H4 (cell line): Measurements from ENCODE around the gene PRSS37. TPM values are rescaled to one million over a fixed set of nuclear protein-coding genes. Genes with fewer than 3 reads are reported as not detected.
"Not testable (repeated sequence)": the region's sequence is repeated elsewhere in the genome, so short reads cannot be mapped to it uniquely, and the experiment has no call there.

Source experiments
- DNase-seq: peaks from one replicate; pipeline ENCODE4 v3.0.0-alpha.2; 2015; ENCODE audit warnings: low spot score
- total RNA-seq: library from RNA; depleted of rRNA; stranded (reverse); fragments of >200 nt; shearing (Covaris generic); gene quantifications from 2 replicates; pipeline ENCODE4 v1.2.3, GENCODE V29; 2014; rRNA removed

Gene PRSS37, protein sequence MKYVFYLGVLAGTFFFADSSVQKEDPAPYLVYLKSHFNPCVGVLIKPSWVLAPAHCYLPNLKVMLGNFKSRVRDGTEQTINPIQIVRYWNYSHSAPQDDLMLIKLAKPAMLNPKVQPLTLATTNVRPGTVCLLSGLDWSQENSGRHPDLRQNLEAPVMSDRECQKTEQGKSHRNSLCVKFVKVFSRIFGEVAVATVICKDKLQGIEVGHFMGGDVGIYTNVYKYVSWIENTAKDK
- not detected in 2 replicates for total RNA-seq

DNA sequence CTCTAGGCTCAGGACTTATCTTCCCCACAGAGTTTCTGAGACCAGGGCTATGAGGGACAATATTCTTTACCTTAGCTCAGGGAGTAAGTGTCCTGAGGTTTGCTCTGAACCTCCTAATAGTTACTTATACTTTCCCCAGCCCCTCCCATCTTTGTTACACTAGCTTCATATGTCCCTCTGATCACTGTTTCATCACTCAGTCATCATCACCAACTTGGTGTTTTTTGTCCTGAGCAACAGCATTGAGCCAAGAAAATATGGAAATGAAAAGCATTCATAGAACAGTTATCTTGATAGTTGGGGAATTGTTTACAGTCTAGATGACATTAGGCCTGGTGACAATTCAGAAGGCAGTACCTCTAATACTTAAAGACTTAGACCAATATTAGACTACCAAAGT is at the start of gene PRSS37:
Gene PRSS37 (minus strand): TSS at position 101 of the 400 bp plus-strand sequence. CDS start 436 bp downstream, outside the sequence.
- DNase-seq, result no peak

DNA sequence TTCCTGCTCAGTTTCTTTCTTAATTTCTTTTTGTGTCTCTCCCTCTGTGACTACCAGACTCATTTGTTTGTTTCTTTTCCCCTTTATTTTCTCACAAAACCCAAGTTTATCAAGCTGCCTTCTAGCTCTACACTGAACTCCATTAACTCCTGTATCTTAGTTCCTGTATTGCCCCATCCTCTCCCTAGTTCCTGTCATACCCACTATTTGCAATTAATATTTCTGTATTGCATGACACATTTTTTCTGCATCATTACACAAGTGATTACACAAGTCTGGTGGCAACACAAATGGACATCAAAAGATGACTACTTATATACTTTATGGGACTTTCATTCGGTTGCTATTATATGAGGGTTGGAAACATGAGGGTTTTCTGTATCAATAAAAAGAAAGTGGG is 48.0 kb upstream of the PRSS37 start:
- DNase-seq, result no peak

DNA sequence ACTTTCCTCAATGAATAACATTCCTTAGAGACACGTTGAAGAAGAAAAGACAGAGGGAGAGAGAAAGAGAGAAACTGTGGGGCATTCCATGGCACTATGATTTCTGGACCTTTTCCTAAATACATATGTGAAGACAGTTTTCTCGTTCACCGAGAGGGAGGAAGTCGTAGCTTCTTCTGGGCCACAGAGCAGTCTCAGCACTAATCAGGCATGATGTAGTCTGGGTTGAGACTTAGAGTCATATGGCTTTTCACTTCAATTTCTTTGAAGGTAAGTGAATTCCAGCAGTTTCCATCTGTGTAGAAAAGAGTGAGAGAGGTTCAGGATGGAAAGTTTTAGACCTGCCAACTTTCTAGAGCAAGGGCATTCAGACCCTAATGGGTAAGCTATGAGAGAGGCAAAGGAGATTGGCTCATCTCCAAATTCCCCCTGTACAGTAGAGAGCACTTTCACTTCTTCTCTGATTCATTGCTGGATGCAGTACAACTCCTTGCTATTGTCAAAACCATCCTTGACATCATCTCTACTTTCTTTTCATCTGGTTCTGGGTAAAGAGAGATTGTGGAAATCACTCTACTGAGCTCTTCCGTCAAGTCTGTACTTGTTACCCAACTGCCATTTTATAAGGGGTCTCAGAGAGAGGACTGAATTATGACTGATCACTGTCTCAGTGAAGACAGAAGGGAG is 43.4 kb upstream of the PRSS37 start:
- DNase-seq, result no peak

DNA sequence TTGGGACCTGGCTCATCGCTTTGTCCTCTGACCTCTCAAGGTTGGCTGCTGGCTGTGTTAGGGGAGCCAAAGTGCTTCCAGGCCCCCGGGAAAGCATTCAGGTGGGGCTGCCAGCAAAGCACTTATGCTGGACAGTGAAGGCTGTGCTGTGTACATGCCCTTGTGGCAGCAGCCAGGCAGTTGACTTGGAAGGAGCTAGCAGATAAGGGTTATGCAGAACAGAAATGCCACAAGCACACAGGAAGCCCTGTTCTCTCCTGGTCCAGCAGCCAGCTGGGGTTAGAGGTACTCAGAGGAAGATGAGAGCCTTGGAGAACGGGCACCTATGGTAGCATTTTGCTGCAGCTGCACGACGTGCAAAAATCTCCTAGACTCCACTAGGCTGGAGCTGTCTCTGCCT is 39.7 kb upstream of the PRSS37 start:
- no peak for DNase-seq

DNA sequence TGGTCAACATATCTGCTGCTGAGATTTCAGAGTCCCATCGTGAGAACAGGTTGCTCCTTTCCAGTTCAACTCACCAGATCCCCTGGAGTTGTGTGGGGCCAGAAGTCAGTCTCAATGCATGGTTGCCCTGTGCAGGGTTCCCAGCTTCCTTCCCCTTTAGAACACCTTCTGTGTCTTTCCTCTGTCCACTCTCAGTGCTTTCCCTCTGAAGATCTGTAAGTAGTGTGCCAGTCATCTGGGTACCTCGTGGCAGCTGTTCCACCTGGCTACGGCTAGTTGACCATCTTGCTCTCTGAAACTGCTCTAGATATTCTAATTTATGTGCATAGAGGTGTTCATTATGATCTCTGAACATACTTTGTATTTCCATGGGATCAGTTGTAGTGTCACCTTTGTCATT is 36.1 kb upstream of the PRSS37 start:
- DNase-seq, result no peak

DNA sequence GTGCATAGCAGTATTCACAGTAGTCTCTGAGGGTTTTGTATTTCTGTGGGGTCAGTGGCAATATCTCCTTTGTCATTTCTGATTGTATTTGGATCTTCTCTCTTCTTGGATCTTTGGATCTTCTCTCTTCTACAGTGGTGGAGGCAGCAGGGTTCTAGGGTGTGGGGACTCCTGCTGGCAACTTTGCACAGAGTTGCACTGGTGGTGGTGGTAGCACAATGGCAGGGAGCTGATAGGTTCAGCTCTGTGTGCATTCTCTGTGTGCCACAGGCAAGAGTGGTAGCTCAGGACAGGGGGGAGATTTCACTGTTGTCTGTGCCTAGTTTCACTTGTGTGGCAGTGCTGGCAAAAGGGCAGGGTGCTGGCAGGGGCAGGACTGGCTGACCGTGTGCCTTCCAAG is 35.1 kb upstream of the PRSS37 start:
- DNase-seq, result no peak

DNA sequence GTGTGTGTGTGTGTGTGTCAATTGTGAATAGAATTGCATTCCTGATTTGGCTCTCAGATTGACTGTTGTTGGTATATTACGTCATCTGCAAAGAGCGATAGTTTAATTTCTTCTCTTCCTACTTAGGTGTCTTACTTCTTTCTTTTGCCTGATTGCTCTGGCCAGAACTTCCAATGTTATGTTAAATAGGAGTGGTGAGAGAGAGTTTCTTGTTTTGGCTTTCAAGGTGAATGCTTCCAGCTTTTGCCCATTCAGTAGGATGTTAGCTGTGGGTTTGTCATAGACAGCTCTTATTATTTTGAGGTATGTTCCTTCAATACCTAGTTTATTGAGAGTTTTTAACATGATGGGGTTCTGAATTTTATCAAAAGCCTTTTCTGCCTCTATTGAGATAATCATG is 34.2 kb upstream of the PRSS37 start:
- DNase-seq, result no peak

DNA sequence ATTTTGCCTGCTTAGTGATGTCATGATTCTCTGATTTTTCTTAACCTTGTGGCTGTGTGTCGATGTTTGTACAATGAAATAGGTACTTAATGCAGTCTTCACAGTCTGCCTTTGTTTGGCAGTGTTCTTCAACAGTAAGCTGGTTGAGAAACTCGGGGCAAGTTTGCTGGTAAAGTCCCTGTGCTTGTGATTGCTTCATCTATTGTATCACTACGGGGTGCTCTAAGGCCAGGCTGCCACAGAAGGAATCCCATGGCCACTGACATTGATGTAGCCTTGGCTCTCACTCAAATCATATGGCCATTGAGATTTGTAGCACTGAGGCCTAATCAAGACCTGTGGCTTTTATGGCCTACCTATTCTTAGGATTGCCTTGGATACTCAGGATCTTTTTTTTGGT is 33.5 kb upstream of the PRSS37 start:
- no peak for DNase-seq

DNA sequence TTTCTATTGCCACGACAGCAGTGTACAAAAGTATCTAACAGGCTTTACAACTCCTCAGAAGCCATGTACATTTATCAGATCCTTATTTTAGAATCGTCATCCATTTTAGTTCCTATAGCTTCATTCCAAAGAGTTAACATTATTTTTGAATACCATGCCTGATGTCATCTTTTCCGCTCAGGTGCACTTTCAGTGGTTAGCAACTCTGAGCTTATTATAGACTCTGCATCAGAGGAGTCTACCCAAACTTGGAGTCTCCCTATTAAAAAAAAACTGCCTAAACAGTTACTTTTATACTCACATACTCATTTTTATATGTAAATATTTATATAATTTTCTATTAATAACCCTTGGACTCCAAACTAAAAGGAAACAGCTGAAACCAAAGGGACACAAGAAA is 31.6 kb upstream of the PRSS37 start:
- DNase-seq, result no peak

DNA sequence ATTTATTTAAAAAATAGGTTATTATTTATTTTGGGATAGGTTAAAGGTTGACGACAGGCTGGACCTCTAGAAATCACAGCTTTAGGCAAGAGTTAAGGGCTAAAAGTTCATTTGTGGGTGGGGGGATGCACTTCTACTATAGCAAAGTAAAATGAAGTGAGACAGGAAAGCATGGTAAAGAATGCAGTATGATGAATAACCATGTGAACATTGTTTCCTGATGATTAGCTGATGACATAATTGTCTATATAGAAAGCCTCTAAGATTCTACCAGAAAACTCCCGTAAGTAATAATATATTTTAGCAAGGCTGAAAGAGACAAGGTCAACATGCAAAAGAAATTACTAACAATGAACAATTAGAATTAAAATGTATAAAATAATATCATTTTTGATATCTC is 25.7 kb upstream of the PRSS37 start:
- DNase-seq, result no peak

DNA sequence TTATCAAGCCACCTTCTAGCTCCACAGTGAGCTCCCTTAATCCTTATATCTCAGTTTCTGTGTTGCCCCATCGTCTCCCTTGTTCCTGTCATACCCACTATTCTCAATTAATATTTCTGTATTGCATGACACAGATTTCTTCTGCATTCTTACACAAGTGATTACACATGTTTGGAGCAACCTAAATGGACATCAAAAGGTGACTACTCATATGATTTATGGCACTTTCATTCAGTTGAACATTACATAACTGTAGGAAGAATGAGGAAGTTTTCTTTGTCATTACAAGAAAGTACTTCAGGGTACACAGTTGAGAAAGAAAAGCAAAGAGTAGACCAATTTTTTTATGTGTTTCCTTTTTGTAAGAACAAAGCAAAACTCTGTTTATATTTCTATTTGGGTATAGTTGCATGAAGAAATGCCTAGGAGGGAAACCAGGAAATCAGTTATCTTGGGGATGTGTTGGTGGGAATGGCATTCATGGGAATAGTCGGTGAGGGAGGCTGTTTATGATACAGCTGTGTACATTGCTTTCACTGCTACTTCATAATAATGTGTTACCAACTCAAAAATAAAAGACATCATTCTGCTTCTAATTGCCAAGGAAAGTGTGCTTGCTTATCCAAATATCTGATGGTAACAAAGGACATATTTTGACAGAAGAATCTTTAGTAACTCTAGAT is 23.6 kb upstream of the PRSS37 start:
- no peak for DNase-seq

DNA sequence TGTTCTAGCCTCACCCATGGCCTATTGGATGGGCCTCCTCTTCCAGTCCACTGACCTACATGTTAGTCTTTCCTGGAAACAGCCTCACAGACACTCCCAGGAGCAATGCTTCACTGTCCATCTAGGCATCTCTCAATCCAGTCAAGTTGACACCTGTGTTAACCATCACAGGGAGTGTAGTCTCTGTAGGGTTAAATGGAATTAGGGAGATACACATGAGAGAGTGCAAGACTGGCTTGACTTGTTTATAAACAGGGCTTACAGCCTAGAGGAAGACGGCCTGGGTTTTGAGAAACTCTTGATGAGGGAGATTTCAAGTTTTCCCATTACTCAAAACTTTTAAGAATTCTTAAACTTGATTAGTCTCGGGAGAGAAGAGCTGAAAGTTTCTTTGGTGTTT is 18.9 kb upstream of the PRSS37 start:
- no peak for DNase-seq

DNA sequence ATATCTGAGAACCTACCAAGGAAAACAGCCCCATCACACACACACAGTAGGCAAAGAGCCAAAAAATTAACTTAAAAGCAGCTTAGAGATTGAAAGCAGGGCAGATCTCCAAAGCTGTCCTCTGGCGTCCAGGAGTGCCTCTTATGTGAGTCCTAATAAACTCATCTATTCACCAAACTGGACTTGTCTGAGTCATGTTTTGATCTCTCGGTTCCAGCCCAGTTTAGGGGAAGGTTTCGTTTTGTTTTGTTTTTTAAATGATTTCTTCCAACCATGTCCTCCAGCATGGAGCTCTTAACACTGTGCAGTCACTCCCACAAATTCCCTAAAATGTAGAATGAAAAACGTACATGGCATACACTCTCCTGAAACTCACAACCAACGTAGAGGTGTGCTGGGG is 6.7 kb upstream of the PRSS37 start:
- no peak for DNase-seq

DNA sequence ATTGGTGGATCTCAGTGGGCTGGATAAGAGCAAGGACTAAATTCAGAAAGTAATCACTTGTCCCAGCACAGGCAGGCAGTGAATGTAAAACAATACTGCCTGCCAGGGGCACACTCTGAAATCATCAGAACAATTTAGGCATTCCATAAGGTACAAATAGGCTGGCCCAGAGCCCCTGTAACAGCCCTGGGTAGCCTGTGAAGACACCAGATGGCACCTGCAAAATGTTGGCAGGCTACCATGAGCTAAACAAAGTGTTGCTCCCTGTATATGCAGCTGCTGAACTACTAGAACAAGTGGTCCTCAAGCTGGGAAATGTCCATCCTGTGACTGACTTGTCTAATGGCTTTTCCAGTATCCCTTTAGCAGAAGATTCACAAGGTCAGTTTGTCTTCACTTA is 3.0 kb upstream of the PRSS37 start:
- DNase-seq, result no peak

DNA sequence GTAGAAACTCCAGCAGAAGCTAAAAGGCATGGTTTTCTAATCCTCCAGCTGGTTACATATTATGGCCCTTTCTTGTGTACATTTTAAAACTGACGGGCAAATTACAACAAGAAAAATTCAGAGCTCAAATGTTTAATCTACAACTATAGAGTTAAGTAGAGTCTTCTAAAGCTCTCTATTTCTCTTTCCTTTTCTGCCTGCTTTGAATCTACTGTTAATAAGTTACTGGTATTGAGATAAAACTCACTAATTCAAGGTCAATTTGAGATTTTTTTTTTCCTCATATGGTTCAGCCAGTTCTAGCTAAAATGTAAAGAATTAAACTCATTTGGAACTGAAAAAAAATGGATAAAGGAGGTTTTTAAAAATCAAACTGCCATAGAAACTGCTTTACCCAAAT is 1.6 kb upstream of the PRSS37 start:
- no peak for DNase-seq

DNA sequence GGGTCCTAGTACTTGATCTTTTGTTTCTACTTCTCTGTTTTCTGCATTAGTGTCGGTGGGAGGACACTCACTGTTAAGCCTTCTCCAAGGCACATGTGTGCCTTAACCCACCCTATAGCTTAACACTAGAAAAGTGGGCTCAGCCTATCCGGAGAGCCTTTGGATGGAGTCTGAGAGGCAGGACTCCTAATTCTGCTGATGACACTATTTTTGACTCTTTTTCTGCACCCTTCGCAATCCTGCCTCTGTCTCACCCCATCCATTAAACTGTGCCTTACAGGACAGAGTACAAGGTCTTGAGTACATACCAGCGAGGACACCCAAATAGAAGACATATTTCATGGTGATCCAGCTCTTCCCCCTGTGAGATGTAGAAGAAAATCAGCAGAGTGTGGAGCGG is 577 bp downstream of the PRSS37 start:
- DNase-seq, result no peak

DNA sequence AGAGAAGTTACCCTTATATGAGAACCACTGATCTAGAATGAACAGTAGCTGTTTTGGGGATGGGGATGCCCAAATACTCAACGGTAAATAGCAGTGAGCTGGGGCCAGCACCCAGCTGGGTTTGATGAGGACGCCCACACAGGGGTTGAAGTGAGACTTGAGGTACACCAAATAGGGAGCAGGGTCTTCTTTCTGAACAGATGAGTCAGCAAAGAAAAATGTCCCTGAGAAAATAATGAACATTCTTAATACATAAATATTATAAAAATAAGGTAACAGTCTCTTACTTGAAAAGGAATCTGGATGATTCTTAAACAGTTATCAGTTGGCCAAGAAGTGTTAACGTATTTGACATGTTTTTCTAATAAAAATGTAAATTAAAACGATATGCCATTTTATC is 2.0 kb downstream of the PRSS37 start:
- no peak for DNase-seq

DNA sequence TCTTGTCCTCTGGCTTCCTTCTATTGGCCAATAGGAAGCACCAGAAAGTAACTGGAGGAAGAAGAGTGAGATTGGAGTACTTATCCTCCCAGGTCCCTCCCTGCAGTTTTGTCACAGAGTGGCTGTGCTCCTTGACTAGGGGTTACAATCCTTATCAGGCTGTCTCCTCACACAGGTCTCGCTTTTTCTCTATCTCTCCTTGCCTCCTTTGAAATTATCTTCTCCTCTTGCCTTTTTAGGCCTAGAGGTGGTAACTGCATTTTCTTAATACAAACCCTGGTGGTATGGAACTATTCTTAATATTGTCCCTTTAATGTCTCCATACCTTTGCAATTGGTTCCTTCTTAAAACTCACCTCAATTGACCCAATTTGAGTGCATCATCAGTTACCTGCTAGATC is 2.7 kb downstream of the PRSS37 start:
- DNase-seq, result no peak

DNA sequence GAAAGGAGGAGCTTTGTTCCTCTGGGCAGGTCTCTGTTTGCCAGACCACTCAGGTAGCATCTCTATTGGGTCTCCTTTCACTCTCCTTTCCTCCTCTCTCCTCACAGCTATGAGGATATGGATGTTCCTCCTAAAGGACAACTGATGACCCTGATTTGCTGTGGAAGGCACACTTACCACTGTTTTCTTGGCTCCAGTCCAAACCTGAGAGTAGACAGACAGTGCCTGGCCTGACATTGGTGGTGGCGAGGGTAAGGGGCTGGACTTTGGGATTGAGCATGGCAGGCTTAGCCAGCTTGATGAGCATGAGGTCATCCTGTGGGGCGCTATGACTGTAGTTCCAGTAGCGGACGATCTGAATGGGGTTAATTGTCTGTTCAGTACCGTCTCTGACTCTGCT is 3.6 kb downstream of the PRSS37 start:
- no peak for DNase-seq

DNA sequence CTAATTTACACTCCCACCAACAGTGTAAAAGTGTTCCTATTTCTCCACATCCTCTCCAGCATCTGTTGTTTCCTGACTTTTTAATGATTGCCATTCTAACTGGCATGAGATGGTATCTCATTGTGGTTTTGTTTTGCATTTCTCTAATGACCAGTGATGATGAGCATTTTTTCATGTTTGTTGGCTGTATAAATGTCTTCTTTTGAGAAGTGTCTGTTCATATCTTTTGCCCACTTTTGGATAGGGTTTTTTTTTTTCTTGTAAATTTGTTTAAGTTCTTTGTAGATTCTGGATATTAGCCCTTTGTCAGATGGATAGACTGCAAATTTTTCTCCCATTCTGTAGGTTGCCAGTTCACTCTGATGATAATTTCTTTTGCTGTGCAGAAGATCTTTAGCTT is 18.9 kb downstream of the PRSS37 start:
- not testable (repeated sequence) for DNase-seq

DNA sequence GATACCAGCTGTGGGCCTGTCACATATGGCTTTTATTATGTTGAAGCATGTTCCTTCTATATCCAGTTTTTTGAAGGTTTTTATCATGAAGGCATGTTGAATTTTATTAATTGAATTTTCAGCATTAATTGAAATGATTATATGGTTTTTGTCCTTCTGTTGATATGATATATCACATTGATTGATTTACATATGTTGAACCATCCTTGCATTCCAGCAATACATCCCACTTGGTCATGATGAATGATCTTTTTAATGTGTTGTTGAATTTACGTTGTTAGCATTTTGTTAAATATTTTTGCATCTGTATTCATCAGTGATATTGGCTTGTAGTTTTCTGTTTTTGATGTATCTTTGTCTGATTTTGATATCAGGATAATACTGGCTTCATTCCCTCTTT is 21.2 kb downstream of the PRSS37 start:
- DNase-seq, result no peak

DNA sequence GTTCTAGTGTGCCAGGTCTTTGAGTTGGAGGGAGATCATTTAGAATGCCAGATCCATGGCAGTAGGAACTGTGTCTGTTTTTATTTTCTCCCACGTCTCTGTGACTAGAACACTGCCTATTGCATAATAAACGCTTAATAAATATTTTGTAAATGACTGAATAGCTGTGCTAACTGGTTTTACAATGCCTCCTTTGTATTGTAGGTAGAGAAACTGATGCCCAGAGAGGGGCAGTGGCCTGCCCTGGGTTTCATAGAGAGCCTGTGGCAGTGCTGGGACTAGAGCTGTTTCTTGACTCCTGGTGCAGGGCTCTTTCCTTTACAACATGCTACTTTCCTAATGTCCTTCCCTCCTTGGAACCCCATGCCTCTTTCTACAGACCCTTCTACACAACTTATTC is 48.8 kb downstream of the PRSS37 start:
- DNase-seq, result no peak

DNA sequence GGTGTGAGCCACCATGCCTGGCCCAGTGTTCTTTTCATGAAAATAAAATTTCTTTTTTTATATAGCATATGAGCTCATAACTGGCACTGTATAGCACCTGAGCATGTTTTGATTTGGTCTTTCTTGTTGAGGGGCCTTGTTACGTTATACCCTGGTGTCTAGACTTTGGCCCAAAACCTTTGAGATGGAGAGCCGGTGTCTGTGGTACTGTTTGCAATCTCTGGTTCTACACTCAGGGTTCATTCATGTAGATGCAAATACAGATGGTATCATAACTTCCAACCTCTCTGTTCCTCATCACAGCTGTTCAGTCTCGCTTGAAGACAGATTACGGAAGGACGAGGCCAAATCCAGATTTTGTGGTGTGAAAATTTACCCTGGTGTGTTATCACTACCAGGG is 51.4 kb downstream of the PRSS37 start, which contains the start of gene TAS2R5:
Gene TAS2R5 (plus strand): TSS at position 301 of the 400 bp plus-strand sequence. CDS start 145 bp downstream, outside the sequence.
- no peak for DNase-seq
